ENCODE measurements around the gene TBC1D19.

DNA sequence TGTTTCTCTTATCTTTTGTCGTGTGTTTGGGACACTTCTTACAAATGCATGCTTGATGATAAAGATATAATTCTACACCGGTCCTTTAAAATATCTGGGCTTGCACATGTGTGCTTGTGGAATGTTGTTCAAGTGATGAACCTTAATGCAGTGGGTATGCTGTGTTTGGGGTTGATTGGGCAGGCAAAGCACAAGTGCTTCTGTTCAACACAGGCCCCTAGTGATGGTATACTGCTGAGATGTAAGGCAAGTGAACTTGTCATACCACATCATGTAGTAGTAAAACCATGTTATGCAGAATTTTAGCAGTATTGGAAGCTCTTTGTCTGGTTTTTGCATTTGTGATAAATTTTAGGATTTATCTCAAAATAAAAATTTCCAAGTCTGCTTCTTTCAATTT, 23.9 kb downstream of the TBC1D19 start:
- TF ChIP-seq, protein P1, sequence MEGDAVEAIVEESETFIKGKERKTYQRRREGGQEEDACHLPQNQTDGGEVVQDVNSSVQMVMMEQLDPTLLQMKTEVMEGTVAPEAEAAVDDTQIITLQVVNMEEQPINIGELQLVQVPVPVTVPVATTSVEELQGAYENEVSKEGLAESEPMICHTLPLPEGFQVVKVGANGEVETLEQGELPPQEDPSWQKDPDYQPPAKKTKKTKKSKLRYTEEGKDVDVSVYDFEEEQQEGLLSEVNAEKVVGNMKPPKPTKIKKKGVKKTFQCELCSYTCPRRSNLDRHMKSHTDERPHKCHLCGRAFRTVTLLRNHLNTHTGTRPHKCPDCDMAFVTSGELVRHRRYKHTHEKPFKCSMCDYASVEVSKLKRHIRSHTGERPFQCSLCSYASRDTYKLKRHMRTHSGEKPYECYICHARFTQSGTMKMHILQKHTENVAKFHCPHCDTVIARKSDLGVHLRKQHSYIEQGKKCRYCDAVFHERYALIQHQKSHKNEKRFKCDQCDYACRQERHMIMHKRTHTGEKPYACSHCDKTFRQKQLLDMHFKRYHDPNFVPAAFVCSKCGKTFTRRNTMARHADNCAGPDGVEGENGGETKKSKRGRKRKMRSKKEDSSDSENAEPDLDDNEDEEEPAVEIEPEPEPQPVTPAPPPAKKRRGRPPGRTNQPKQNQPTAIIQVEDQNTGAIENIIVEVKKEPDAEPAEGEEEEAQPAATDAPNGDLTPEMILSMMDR (IDR thresholded peaks at IDR 0.05) = no peak
- no peak for TF ChIP-seq POLR2A (IDR thresholded peaks at IDR 0.05)
